Body of pancreas (tissue), 4 donors: ENCODE results near the gene RNGTT. TPM values are rescaled to one million over a fixed set of nuclear protein-coding genes. Genes with fewer than 3 reads are reported as not detected.

Experiments used
- ATAC-seq: fragments of 150-250 bp; one replicate; pipeline ENCODE4 v1.9.1; 2016
- DNase-seq, 4 donors: peaks; one replicate each; pipeline ENCODE4 v3.0.0-alpha.2; 2019
- H3K27ac ChIP-seq, 4 donors: fragments of 200-600 bp; sonication (generic); 1 replicate in 3 of 4; 2 replicates in 1 of 4; pipeline versions ENCODE4 v1.5.1 to v1.6.1; 2016 to 2019; ENCODE audit warnings: mild to moderate bottlenecking in 1 of 4, mixed read lengths in 1 of 4, moderate library complexity in 1 of 4
- H3K27me3 ChIP-seq, 2 donors: fragments of 200-600 bp; sonication (generic); one replicate each; pipeline ENCODE4 v1.6.0; 2016; ENCODE audit warnings: mild to moderate bottlenecking in 1 of 2
- H3K36me3 ChIP-seq, 2 donors: fragments of 200-600 bp; sonication (generic); replicated peaks in 1 of 2; 2 replicates each; pipeline ENCODE4 v1.5.1; 2016; ENCODE audit warnings: low read depth in 2 of 2; ENCODE audit not compliant: insufficient read depth in 1 of 2
- H3K4me1 ChIP-seq: fragments of 200-600 bp; sonication (generic); one replicate; pipeline ENCODE4 v1.6.0; 2016
- H3K4me3 ChIP-seq, 2 donors: fragments of 200-600 bp; sonication (generic); 1 replicate in 1 of 2; 2 replicates in 1 of 2; pipeline ENCODE4 v1.5.1; 2016 to 2019
- H3K9me3 ChIP-seq, 3 donors: fragments of 200-600 bp; sonication (generic); 1 replicate in 2 of 3; 2 replicates in 1 of 3; pipeline ENCODE4 v1.5.1; 2016
- POLR2A ChIP-seq, 3 donors: fragments of 450-650 bp; IDR thresholded peaks; one replicate each; pipeline ENCODE4 v1.6.1; 2016; ENCODE audit warnings: antibody characterized with exemption in 3 of 3, mild to moderate bottlenecking in 2 of 3
- WGBS, 2 donors: methylation state at CpG; one replicate each; pipeline ENCODE4 v1.1.5; 2017; 5-methylcytosine and 5-hydroxymethylcytosine counted together
- intact Hi-C: fragments of 100-400 bp; cut with DNase I; formaldehyde crosslinking; loops from one replicate; pipeline ENCODE4 v1.15.1; 2023
- total RNA-seq, 2 donors: library from RNA; depleted of rRNA; stranded (reverse); fragments of >200 nt; gene quantifications; one replicate each; pipeline ENCODE4 v1.1.0, GENCODE V29; 2016
- TF ChIP-seq, protein P1 (sequence below), 7 experiments: fragments of 450-650 bp in 4 of 7; fragments of 200-600 bp in 3 of 7; sonication (generic) in 3 of 7; IDR thresholded peaks; one replicate each; pipeline ENCODE4 v1.5.1; 2016 to 2019; ENCODE audit warnings: antibody characterized with exemption in 7 of 7

RNGTT gene
- total RNA-seq, 2 donors from 2014 or later, result 9.9 to 15.2 TPM

- ATAC-seq (no peak), DNase-seq (no peak)
Measured at GRCh38 chr6:88815491-88815890, 147.9 kb downstream of the RNGTT start.

DNA sequence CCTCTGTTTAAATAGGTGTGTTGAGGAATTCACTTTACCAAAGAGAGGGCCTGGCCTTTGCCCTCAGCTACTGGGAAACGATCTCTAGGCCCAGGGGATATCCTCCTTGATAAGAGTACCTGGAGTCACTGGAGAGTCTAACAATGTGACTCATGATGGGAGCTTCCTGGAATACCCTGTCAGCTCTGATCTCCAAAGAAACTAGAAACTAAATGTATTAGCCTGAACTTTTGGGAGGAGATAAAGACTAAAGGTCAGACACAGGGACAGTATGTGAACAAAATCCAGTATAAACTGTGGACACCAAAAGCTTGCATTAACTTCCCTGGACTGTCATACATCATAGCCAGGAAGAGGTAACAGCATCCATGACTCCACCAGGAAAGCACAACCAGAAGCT, 148.5 kb downstream of the RNGTT start:
- DNase-seq, result no peak
- no peaks in the 10 kb centered on the region for H3K4me1 ChIP-seq
- intact Hi-C loops, result no loop called here
- no peaks in the 10 kb centered on the region for H3K9me3 ChIP-seq
- no peak overlapping the region for H3K4me3 ChIP-seq
- ATAC-seq, result no peak
- no peaks in the 10 kb centered on the region for H3K27me3 ChIP-seq
- no peaks in the 10 kb centered on the region for H3K36me3 ChIP-seq
- TF ChIP-seq, protein P1, sequence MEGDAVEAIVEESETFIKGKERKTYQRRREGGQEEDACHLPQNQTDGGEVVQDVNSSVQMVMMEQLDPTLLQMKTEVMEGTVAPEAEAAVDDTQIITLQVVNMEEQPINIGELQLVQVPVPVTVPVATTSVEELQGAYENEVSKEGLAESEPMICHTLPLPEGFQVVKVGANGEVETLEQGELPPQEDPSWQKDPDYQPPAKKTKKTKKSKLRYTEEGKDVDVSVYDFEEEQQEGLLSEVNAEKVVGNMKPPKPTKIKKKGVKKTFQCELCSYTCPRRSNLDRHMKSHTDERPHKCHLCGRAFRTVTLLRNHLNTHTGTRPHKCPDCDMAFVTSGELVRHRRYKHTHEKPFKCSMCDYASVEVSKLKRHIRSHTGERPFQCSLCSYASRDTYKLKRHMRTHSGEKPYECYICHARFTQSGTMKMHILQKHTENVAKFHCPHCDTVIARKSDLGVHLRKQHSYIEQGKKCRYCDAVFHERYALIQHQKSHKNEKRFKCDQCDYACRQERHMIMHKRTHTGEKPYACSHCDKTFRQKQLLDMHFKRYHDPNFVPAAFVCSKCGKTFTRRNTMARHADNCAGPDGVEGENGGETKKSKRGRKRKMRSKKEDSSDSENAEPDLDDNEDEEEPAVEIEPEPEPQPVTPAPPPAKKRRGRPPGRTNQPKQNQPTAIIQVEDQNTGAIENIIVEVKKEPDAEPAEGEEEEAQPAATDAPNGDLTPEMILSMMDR (IDR thresholded peaks at IDR 0.05), result no peak
- TF ChIP-seq POLR2A (IDR thresholded peaks at IDR 0.05), result no peak
- 50 to 53% methylated on average over 1 of the region's 1 CpG for WGBS, 2 donors
- no peak overlapping the region for H3K27ac ChIP-seq

More at GRCh38 chr6:88815491-88815890, 147.9 kb downstream of the RNGTT start:
- intact Hi-C loops, result no loop called here
- Histone ChIP-seq H3K9me3 (no peaks in the 10 kb centered on the region), H3K27ac (no peak overlapping the region), H3K36me3 (no peaks in the 10 kb centered on the region), H3K27me3 (no peaks in the 10 kb centered on the region), H3K4me3 (no peak overlapping the region), H3K4me1 (no peaks in the 10 kb centered on the region)
- 78 to 88% methylated on average over 5 of the region's 5 CpGs for WGBS, 2 donors
- TF ChIP-seq, protein P1 (IDR thresholded peaks at IDR 0.05), result no peak
- no peak for TF ChIP-seq POLR2A (IDR thresholded peaks at IDR 0.05)

- TF ChIP-seq POLR2A (IDR thresholded peaks at IDR 0.05), result no peak
- TF ChIP-seq, protein P1 (IDR thresholded peaks at IDR 0.05), result no peak
Measured at GRCh38 chr6:88813045-88813444, 150.4 kb downstream of the RNGTT start.

DNA sequence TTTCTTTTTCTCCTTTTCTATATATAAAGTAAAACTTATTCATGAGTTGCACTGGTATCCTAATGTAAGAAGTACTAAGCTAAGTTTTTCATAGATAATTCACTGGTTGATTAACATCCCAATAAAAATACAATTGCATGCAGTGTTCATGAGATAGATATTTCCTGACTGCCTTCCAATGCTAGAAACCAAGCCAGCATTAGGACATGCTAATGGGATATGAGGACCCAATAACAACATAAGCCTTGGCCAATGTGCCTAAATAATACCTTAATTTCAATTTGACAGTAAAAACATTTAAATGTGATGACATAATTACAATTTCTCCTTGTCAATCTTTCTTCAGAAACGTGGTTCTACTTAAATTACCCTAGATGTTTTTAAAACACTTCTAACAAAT, 152.7 kb downstream of the RNGTT start:
- Histone ChIP-seq H3K9me3 (no peaks in the 10 kb centered on the region), H3K4me1 (no peaks in the 10 kb centered on the region), H3K27me3 (no peaks in the 10 kb centered on the region), H3K4me3 (no peak overlapping the region), H3K36me3 (no peaks in the 10 kb centered on the region), H3K27ac (no peak overlapping the region)
- intact Hi-C loops, result no loop called here
- ATAC-seq (no peak), DNase-seq (no peak)
- 68 to 78% methylated on average over 1 of the region's 1 CpG for WGBS, 2 donors
- TF ChIP-seq, protein P1 (IDR thresholded peaks at IDR 0.05), result no peak
- TF ChIP-seq POLR2A (IDR thresholded peaks at IDR 0.05), result no peak

More at GRCh38 chr6:88813045-88813444, 150.4 kb downstream of the RNGTT start:
- Histone ChIP-seq H3K27ac (no peak overlapping the region), H3K27me3 (no peaks in the 10 kb centered on the region), H3K4me1 (no peaks in the 10 kb centered on the region), H3K9me3 (no peaks in the 10 kb centered on the region), H3K4me3 (no peak overlapping the region), H3K36me3 (no peaks in the 10 kb centered on the region)
- intact Hi-C loops, result no loop called here
- 82 to 89% methylated on average over 5 of the region's 5 CpGs for WGBS, 2 donors
- no peak for DNase-seq
- no peak for ATAC-seq

- ATAC-seq (no peak), DNase-seq (no peak)
- H3K27me3 ChIP-seq, result no peaks in the 10 kb centered on the region
- WGBS, 2 donors, result 95 to 96% methylated on average over 5 of the region's 5 CpGs
- TF ChIP-seq POLR2A (IDR thresholded peaks at IDR 0.05), result no peak
- TF ChIP-seq, protein P1 (IDR thresholded peaks at IDR 0.05), result no peak
- H3K27ac ChIP-seq, result no peak overlapping the region
- no peaks in the 10 kb centered on the region for H3K9me3 ChIP-seq
- H3K4me3 ChIP-seq, result no peak overlapping the region
- H3K4me1 ChIP-seq, result no peaks in the 10 kb centered on the region
- intact Hi-C loops, result no loop called here
- no peaks in the 10 kb centered on the region for H3K36me3 ChIP-seq
Measured at GRCh38 chr6:88810089-88810488, 153.3 kb downstream of the RNGTT start.
